Measurements from ENCODE around the gene SPATS2.

DNA sequence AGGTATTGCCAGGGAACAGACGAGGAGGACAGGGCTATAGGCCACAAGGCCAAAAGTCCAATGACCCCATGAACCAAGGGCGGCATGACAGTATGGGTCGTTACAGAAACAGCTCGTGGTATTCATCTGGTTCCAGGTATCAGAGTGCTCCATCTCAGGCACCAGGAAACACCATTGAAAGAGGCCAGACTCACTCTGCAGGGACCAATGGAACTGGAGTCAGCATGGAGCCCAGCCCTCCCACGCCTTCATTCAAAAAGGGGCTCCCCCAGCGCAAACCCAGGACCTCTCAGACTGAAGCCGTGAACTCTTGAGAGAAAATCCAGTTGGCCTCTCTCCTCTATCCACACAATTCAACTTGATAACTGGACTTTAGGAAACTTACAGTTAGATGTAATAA lies 158.7 kb downstream of the SPATS2 start:
- no peak for TF ChIP-seq CTCF (IDR thresholded peaks at IDR 0.05)
- TF ChIP-seq EZH2 (IDR thresholded peaks at IDR 0.05): no peak
